ENCODE measurements around the gene BATF. TPM values are rescaled to one million over a fixed set of nuclear protein-coding genes. Genes with fewer than 3 reads are reported as not detected.

Gene BATF
- polyA plus RNA-seq, 1 donor from 2014 or later = not detected

GRCh38 chr14:75537071-75537470, 14.8 kb downstream of the BATF start:
- Histone ChIP-seq H3K9me3 (ENCODE audit: low read length) (no peaks in the 10 kb centered on the region), H4K20me1 (ENCODE audit: insufficient read depth) (no peaks in the 10 kb centered on the region), H3K4me3 (ENCODE audit: low read length) (no peak overlapping the region), H3K36me3 (ENCODE audit: insufficient read depth, low read length) (no peaks in the 10 kb centered on the region), H3K27ac (ENCODE audit: low read length) (no peak overlapping the region), H3F3A (ENCODE audit: insufficient read depth, low read length, poor library complexity, severe bottlenecking) (no peaks in the 10 kb centered on the region), H3K79me2 (replicated peaks; ENCODE audit: insufficient read depth, low read length) (no peaks in the 10 kb centered on the region), H3K4me2 (ENCODE audit: low read length) (no peak overlapping the region), H3K9me2 (ENCODE audit: insufficient read depth, low read length) (no peaks in the 10 kb centered on the region), H2AFZ (ENCODE audit: low read depth, low read length) (no peak overlapping the region), H3K27me3 (ENCODE audit: insufficient read depth, low read depth, low read length) (no peaks in the 10 kb centered on the region), H3K9ac (ENCODE audit: low read length) (no peak overlapping the region)
- TF ChIP-seq MXI1 (conservative IDR thresholded peaks at IDR 0.05; ENCODE audit: poor library complexity, severe bottlenecking) (no peak), POLR2AphosphoS5 (IDR thresholded peaks at IDR 0.05) (no peak), EZH2 (IDR thresholded peaks at IDR 0.05; ENCODE audit: borderline replicate concordance, insufficient read depth, low read length, poor library complexity, severe bottlenecking) (no peak), RAD21 (conservative IDR thresholded peaks at IDR 0.05) (no peak), SMC3 (conservative IDR thresholded peaks at IDR 0.05; ENCODE audit: poor library complexity) (no peak), REST (IDR thresholded peaks at IDR 0.05; ENCODE audit: borderline replicate concordance) (no peak), EP300 (conservative IDR thresholded peaks at IDR 0.05; ENCODE audit: poor library complexity, severe bottlenecking) (no peak), TAF1 (IDR thresholded peaks at IDR 0.05; ENCODE audit: low read depth) (no peak)
- TF ChIP-seq, protein P1, sequence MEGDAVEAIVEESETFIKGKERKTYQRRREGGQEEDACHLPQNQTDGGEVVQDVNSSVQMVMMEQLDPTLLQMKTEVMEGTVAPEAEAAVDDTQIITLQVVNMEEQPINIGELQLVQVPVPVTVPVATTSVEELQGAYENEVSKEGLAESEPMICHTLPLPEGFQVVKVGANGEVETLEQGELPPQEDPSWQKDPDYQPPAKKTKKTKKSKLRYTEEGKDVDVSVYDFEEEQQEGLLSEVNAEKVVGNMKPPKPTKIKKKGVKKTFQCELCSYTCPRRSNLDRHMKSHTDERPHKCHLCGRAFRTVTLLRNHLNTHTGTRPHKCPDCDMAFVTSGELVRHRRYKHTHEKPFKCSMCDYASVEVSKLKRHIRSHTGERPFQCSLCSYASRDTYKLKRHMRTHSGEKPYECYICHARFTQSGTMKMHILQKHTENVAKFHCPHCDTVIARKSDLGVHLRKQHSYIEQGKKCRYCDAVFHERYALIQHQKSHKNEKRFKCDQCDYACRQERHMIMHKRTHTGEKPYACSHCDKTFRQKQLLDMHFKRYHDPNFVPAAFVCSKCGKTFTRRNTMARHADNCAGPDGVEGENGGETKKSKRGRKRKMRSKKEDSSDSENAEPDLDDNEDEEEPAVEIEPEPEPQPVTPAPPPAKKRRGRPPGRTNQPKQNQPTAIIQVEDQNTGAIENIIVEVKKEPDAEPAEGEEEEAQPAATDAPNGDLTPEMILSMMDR (IDR thresholded peaks at IDR 0.05; ENCODE audit: poor library complexity, severe bottlenecking) = no peak

DNA sequence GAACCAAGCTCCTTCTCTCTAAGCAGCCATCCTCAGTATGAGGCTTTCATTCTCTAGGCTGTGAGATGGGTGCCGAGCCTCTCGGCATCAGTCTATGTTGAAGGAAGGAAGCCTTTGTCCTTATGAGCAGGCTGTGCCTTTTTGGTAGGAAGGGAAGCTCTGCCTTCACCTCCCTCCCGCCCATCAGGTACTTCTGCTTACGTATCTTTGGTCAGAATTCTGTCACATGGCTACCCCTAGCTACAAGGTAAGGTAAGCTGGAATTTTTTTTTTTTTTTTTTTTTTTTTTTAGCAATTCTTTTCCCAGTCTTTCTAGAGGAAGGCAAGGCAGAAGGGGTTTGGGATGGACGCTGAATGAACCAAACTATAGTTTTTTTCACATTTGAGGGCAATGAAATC, 16.9 kb downstream of the BATF start:
- H4K20me1 ChIP-seq (ENCODE audit: insufficient read depth) = no peaks in the 10 kb centered on the region
- no peak overlapping the region for H3K27ac ChIP-seq (ENCODE audit: low read length)
- H3K4me3 ChIP-seq (ENCODE audit: low read length) = no peak overlapping the region
- no peaks in the 10 kb centered on the region for H3F3A ChIP-seq (ENCODE audit: insufficient read depth, low read length, poor library complexity, severe bottlenecking)
- no peak overlapping the region for H2AFZ ChIP-seq (ENCODE audit: low read depth, low read length)
- no peak overlapping the region for H3K9ac ChIP-seq (ENCODE audit: low read length)
- no peaks in the 10 kb centered on the region for H3K79me2 ChIP-seq (replicated peaks; ENCODE audit: insufficient read depth, low read length)
- no peaks in the 10 kb centered on the region for H3K27me3 ChIP-seq (ENCODE audit: insufficient read depth, low read depth, low read length)
- no peaks in the 10 kb centered on the region for H3K9me3 ChIP-seq (ENCODE audit: low read length)
- TF ChIP-seq SMC3 (conservative IDR thresholded peaks at IDR 0.05; ENCODE audit: poor library complexity) = no peak
- no peak for TF ChIP-seq MXI1 (conservative IDR thresholded peaks at IDR 0.05; ENCODE audit: poor library complexity, severe bottlenecking)
- no peak for TF ChIP-seq TAF1 (IDR thresholded peaks at IDR 0.05; ENCODE audit: low read depth)
- no peaks in the 10 kb centered on the region for H3K9me2 ChIP-seq (ENCODE audit: insufficient read depth, low read length)
- no peaks in the 10 kb centered on the region for H3K36me3 ChIP-seq (ENCODE audit: insufficient read depth, low read length)
- no peak overlapping the region for H3K4me2 ChIP-seq (ENCODE audit: low read length)
